Measurements from ENCODE around the gene ERAL1.
A peak's percentile ranks its signal among the peaks of the same experiment; 100 is the strongest.

GRCh38 chr17:28896884-28897768 is 42.3 kb downstream of the ERAL1 start, which contains the start of gene FLOT2:
- no peak for TF ChIP-seq POLR2A (IDR thresholded peaks at IDR 0.05; ENCODE audit: low read depth, low read length)
- TF ChIP-seq CTCF (conservative IDR thresholded peaks at IDR 0.05; ENCODE audit: low read depth, low read length), result peak; percentile 27; the same call in 1 of the 2 replicates
- no peak for TF ChIP-seq MXI1 (IDR thresholded peaks at IDR 0.05; ENCODE audit: borderline replicate concordance, low read depth, low read length)
- no peak for TF ChIP-seq RFX5 (IDR thresholded peaks at IDR 0.05; ENCODE audit: low read depth, low read length)
- TF ChIP-seq RAD21 (IDR thresholded peaks at IDR 0.05; ENCODE audit: low read length), result no peak
- 0 out of 2 replicates have a peak, but pooled peaks have one; percentile 32 for TF ChIP-seq BHLHE40 (IDR thresholded peaks at IDR 0.05; ENCODE audit: low read depth, low read length)
- no peak for TF ChIP-seq FOS (IDR thresholded peaks at IDR 0.05; ENCODE audit: low read depth, low read length)
- TF ChIP-seq CHD1 (IDR thresholded peaks at IDR 0.05; ENCODE audit: low read depth, low read length), result no peak
- no peak for TF ChIP-seq SMC3 (IDR thresholded peaks at IDR 0.05; ENCODE audit: low read depth, low read length)
- peak; percentile 67; the same call in 1 of the 2 replicates for TF ChIP-seq MAZ (IDR thresholded peaks at IDR 0.05; ENCODE audit: borderline replicate concordance, low read depth, low read length)
- no peak for TF ChIP-seq NFE2L2 (IDR thresholded peaks at IDR 0.05; ENCODE audit: low read depth, low read length)
- no peak for TF ChIP-seq MAFK (IDR thresholded peaks at IDR 0.05; ENCODE audit: low read depth, low read length)
- TF ChIP-seq ELK1 (IDR thresholded peaks at IDR 0.05; ENCODE audit: borderline replicate concordance, low read depth, low read length), result no peak
- TF ChIP-seq CEBPB (IDR thresholded peaks at IDR 0.05; ENCODE audit: low read depth, low read length), result peak; percentile 54
